H1 (cell line): ENCODE data around the gene NUP98. TPM values are rescaled to one million over a fixed set of nuclear protein-coding genes. Genes with fewer than 3 reads are reported as not detected.

Experiments used
- CHD1 ChIP-seq: IDR thresholded peaks from 2 replicates; pipeline ENCODE4 v1.6.1; 2012; ENCODE audit warnings: low read depth, low read length, improper control_type of control experiment
- E2F6 ChIP-seq: IDR thresholded peaks from 2 replicates; pipeline ENCODE4 v1.6.1; 2012; ENCODE audit warnings: inconsistent platforms
- GABPA ChIP-seq: IDR thresholded peaks from 2 replicates; pipeline ENCODE4 v1.6.1; 2011; ENCODE audit warnings: mild to moderate bottlenecking, low read length, moderate library complexity, borderline replicate concordance; ENCODE audit not compliant: insufficient read depth
- SIN3A ChIP-seq, 2 experiments: IDR thresholded peaks in 1 of 2; conservative IDR thresholded peaks in 1 of 2; 2 replicates each; pipeline ENCODE4 v1.6.1; 2011 to 2012; ENCODE audit warnings: low read length in 2 of 2, improper control_type of control experiment in 1 of 2, low read depth in 1 of 2, mild to moderate bottlenecking in 1 of 2
- SIX5 ChIP-seq: IDR thresholded peaks from 2 replicates; pipeline ENCODE4 v1.6.1; 2011; ENCODE audit warnings: mild to moderate bottlenecking, low read depth, low read length
- SP4 ChIP-seq: IDR thresholded peaks from 2 replicates; pipeline ENCODE4 v1.6.1; 2012; ENCODE audit warnings: low read length, inconsistent platforms
- TAF1 ChIP-seq: IDR thresholded peaks from 2 replicates; pipeline ENCODE4 v1.6.1; 2011; ENCODE audit warnings: mild to moderate bottlenecking, low read depth, low read length
- YY1 ChIP-seq: IDR thresholded peaks from 2 replicates; pipeline ENCODE4 v1.6.1; 2011; ENCODE audit warnings: low read depth, mild to moderate bottlenecking, low read length
- ZNF274 ChIP-seq: IDR thresholded peaks from 2 replicates; pipeline ENCODE4 v1.7.0; 2012; ENCODE audit warnings: low read length, borderline replicate concordance; ENCODE audit errors: extremely low read depth
- polyA plus RNA-seq, 7 experiments: library from polyadenylated mRNA; depleted of rRNA in 3 of 7; stranded (reverse) in 5 of 7; unstranded in 2 of 7; fragments of >200 nt in 5 of 7; fragments of 200-250 nt in 2 of 7; gene quantifications; 1 replicate in 5 of 7; 2 replicates in 1 of 7; 4 replicates in 1 of 7; pipeline versions ENCODE4 v1.2.1 to v1.2.3, GENCODE V29; 2011 to 2013; ENCODE audit warnings: missing spikeins in 2 of 7, mixed read lengths in 2 of 7
- total RNA-seq: library from RNA; stranded (reverse); fragmentation: NEBNext Ultra II Directional; extraction: Animal tissue kit (Norgen Biotek cat#: 25700); gene quantifications from 2 replicates; pipeline ENCODE4 v1.2.1, GENCODE V29; 2021
- TF ChIP-seq, protein P1 (sequence below): fragments of 300-600 bp; sonication (generic); IDR thresholded peaks from 2 replicates; pipeline ENCODE4 v1.7.1; 2012; ENCODE audit warnings: low read length, moderate library complexity, mild to moderate bottlenecking, inconsistent platforms; ENCODE audit not compliant: insufficient replicate concordance

The NUP98 gene
- total and polyA plus RNA-seq, 2 of the 8 experiments (the other 6 are each of a cell fraction or from before 2014, with no cell fraction given): 98.6 to 261 TPM

DNA sequence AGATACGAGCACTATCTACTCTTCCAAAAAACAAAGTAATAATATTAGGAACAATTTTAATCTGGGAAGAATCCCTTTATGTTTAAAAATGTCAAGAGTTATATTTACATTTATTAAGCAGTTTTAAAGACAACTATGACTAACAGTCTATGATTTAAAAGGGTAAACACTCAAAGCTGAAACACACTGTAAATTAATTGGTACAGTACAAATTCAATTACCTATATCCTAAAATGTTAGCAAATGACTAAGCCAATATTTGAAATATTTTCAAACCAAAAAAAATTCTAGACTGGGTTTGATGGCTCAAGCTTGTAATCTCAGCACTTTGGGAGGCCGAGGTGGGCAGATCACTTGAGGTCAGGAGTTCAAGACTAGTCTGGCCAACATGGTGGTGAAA lies 90.2 kb downstream of the NUP98 start (continued):
- TF ChIP-seq, protein P1, sequence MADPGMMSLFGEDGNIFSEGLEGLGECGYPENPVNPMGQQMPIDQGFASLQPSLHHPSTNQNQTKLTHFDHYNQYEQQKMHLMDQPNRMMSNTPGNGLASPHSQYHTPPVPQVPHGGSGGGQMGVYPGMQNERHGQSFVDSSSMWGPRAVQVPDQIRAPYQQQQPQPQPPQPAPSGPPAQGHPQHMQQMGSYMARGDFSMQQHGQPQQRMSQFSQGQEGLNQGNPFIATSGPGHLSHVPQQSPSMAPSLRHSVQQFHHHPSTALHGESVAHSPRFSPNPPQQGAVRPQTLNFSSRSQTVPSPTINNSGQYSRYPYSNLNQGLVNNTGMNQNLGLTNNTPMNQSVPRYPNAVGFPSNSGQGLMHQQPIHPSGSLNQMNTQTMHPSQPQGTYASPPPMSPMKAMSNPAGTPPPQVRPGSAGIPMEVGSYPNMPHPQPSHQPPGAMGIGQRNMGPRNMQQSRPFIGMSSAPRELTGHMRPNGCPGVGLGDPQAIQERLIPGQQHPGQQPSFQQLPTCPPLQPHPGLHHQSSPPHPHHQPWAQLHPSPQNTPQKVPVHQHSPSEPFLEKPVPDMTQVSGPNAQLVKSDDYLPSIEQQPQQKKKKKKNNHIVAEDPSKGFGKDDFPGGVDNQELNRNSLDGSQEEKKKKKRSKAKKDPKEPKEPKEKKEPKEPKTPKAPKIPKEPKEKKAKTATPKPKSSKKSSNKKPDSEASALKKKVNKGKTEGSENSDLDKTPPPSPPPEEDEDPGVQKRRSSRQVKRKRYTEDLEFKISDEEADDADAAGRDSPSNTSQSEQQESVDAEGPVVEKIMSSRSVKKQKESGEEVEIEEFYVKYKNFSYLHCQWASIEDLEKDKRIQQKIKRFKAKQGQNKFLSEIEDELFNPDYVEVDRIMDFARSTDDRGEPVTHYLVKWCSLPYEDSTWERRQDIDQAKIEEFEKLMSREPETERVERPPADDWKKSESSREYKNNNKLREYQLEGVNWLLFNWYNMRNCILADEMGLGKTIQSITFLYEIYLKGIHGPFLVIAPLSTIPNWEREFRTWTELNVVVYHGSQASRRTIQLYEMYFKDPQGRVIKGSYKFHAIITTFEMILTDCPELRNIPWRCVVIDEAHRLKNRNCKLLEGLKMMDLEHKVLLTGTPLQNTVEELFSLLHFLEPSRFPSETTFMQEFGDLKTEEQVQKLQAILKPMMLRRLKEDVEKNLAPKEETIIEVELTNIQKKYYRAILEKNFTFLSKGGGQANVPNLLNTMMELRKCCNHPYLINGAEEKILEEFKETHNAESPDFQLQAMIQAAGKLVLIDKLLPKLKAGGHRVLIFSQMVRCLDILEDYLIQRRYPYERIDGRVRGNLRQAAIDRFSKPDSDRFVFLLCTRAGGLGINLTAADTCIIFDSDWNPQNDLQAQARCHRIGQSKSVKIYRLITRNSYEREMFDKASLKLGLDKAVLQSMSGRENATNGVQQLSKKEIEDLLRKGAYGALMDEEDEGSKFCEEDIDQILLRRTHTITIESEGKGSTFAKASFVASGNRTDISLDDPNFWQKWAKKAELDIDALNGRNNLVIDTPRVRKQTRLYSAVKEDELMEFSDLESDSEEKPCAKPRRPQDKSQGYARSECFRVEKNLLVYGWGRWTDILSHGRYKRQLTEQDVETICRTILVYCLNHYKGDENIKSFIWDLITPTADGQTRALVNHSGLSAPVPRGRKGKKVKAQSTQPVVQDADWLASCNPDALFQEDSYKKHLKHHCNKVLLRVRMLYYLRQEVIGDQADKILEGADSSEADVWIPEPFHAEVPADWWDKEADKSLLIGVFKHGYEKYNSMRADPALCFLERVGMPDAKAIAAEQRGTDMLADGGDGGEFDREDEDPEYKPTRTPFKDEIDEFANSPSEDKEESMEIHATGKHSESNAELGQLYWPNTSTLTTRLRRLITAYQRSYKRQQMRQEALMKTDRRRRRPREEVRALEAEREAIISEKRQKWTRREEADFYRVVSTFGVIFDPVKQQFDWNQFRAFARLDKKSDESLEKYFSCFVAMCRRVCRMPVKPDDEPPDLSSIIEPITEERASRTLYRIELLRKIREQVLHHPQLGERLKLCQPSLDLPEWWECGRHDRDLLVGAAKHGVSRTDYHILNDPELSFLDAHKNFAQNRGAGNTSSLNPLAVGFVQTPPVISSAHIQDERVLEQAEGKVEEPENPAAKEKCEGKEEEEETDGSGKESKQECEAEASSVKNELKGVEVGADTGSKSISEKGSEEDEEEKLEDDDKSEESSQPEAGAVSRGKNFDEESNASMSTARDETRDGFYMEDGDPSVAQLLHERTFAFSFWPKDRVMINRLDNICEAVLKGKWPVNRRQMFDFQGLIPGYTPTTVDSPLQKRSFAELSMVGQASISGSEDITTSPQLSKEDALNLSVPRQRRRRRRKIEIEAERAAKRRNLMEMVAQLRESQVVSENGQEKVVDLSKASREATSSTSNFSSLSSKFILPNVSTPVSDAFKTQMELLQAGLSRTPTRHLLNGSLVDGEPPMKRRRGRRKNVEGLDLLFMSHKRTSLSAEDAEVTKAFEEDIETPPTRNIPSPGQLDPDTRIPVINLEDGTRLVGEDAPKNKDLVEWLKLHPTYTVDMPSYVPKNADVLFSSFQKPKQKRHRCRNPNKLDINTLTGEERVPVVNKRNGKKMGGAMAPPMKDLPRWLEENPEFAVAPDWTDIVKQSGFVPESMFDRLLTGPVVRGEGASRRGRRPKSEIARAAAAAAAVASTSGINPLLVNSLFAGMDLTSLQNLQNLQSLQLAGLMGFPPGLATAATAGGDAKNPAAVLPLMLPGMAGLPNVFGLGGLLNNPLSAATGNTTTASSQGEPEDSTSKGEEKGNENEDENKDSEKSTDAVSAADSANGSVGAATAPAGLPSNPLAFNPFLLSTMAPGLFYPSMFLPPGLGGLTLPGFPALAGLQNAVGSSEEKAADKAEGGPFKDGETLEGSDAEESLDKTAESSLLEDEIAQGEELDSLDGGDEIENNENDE: no peak
- no peak for TF ChIP-seq TAF1
- no peak for TF ChIP-seq ZNF274
- no peak for TF ChIP-seq SIX5
- no peak for TF ChIP-seq YY1
- no peak for TF ChIP-seq E2F6
- TF ChIP-seq SIN3A (conservative IDR thresholded peaks at IDR 0.05 in 1 of 2, IDR thresholded peaks at IDR 0.05 in 1 of 2; ENCODE audit: low read depth in 1 of 2, low read length in 2 of 2): no peak
- no peak for TF ChIP-seq CHD1
- TF ChIP-seq GABPA: no peak
- no peak for TF ChIP-seq SP4
